Skin epidermis (tissue), 12 donors: ENCODE data around the gene CPVL.

ENCODE experiments used
- H3K27ac ChIP-seq, 21 experiments: fragments of 200-600 bp; sonication (generic) in 11 of 21; one replicate each; pipeline ENCODE4 v1.5.0; 2020; ENCODE audit warnings: mild to moderate bottlenecking in 3 of 21, inconsistent platforms in 2 of 21, moderate library complexity in 2 of 21
- H3K4me3 ChIP-seq, 7 experiments: fragments of 200-600 bp; sonication (generic) in 2 of 7; one replicate each; pipeline ENCODE4 v1.5.0; 2020; ENCODE audit warnings: inconsistent platforms in 2 of 7, mild to moderate bottlenecking in 2 of 7, moderate library complexity in 1 of 7

CPVL gene

GRCh38 chr7:28958235-28958979 is 187.9 kb downstream of the CPVL start, which contains the start of gene TRIL:
Gene TRIL, minus strand, starts transcription at chr7:28958330. Its CDS starts 284 bp downstream, at chr7:28958046.
- peak within 1 kb of the TSS in 17 of 21 experiments; percentile 33 to 82 (median 60) for H3K27ac ChIP-seq
- peak within 1 kb of the TSS; percentile 24 to 55 (median 42) for H3K4me3 ChIP-seq

- H3K27ac ChIP-seq: peak overlapping the region in 14 of 21 experiments; percentile 4 to 82 (median 62)
Observed at GRCh38 chr7:28957751-28958234, 188.5 kb downstream of the CPVL start.

GRCh38 chr7:28957064-28957750 is 189.1 kb downstream of the CPVL start:
- Histone ChIP-seq H3K27ac (peak overlapping the region in 9 of 21 experiments; percentile 10 to 82 (median 56)), H3K4me3 (peak overlapping the region; percentile 24 to 55 (median 42))

More at GRCh38 chr7:28957751-28958234, 188.5 kb downstream of the CPVL start:
- H3K4me3 ChIP-seq: peak overlapping the region; percentile 24 to 55 (median 42)

GRCh38 chr7:28956608-28957063 is 189.7 kb downstream of the CPVL start:
- Histone ChIP-seq H3K4me3 (peak overlapping the region; percentile 23 to 55 (median 42)), H3K27ac (peak overlapping the region in 7 of 21 experiments; percentile 4 to 72 (median 56))

- Histone ChIP-seq H3K4me3 (peak overlapping the region; percentile 23 to 55 (median 42)), H3K27ac (peak overlapping the region in 7 of 21 experiments; percentile 4 to 72 (median 56))
Observed at GRCh38 chr7:28955718-28956607, 190.4 kb downstream of the CPVL start.

DNA sequence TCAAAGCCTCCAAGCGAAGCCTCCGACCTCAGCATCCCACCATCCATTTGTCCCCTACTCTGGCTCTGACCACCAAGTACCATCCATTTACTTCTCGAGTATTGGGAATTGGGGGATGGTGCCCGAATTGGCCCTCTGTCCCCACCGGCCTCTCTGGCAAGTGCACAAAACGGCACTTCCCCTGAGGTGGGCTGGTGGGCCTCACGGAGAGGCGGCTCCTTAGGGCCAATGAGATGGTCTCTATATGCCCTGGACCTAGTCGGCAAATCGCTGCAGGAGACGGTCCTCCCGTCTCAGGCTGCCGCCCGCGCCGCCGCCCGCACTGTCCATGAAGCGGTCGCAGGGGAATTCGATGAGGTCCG is 191.0 kb downstream of the CPVL start:
- H3K27ac ChIP-seq: peak overlapping the region in 3 of 21 experiments; percentile 56 to 72 (median 64)
- peak overlapping the region in 6 of 7 experiments; percentile 26 to 55 (median 44) for H3K4me3 ChIP-seq

DNA sequence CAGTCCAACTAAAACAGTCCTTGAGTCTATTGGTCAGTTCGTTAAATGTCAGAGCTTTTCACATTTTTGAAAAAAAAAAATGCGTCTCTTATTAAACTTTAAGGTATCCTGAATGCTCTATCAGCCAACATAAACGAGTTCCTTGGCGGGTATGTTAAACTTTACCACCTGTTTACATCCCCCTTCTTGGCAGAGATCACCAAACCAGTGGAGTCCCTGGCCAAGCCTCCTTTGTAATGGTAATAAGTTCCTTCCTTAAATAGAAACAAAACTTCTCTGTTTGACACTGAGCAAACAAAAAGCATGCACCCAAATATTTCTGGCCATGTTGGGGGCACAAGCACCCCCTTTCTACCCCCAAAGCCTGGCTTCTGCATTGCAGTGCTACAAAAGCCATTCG is 191.4 kb downstream of the CPVL start:
- H3K27ac ChIP-seq: no peak overlapping the region
- peak overlapping the region in 2 of 7 experiments; percentile 42 to 55 for H3K4me3 ChIP-seq

DNA sequence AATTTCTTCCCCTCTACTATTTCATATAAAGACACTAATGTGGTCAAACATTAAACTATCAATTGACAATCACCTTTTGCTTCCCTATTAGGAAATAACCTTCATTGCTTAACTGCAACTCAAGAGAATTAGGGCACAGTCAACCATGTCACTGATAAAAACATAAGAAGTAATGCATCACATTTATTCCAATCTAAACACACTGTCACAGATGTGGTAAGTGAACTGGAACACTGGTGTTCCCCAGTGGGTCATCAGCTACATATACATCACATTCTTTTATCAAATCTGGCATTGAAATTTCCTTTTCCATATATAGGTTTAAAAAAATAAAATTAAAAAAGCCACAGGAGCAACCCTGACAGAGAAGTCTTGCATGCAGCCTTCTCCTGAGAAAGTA is 191.9 kb downstream of the CPVL start:
- H3K27ac ChIP-seq: no peak overlapping the region
- no peak overlapping the region for H3K4me3 ChIP-seq

- Histone ChIP-seq H3K4me3 (no peak overlapping the region), H3K27ac (no peak overlapping the region)
Observed at GRCh38 chr7:28953633-28954032, 192.7 kb downstream of the CPVL start.
